Activated CD8-positive, alpha-beta T cell treated with anti-CD3 and anti-CD28 coated beads for 36 hours (primary cell): ENCODE data around the gene DHRS3. TPM values are rescaled to one million over a fixed set of nuclear protein-coding genes. Genes with fewer than 3 reads are reported as not detected.
A peak's percentile ranks its signal among the peaks of the same experiment; 100 is the strongest.

Experiments
- ATAC-seq: fragments of 200-7000 bp; cut with Tn5 transposase; one replicate; pipeline ENCODE4 v1.10.0; 2021; ENCODE audit warnings: mild to moderate bottlenecking, moderate library complexity
- CTCF ChIA-PET: fragments of 350-600 bp; sonication (Branson Sonifier 250); formaldehyde crosslinking; loops from one replicate; lab custom pipeline; 2021; ENCODE audit warnings: antibody characterized with exemption; lab: Charles Lee
- POLR2A ChIA-PET: fragments of 350-600 bp; sonication (Branson Sonifier 250); formaldehyde crosslinking; loops from one replicate; lab custom pipeline; 2021; ENCODE audit warnings: antibody characterized with exemption; lab: Charles Lee
- DNase-seq: peaks from one replicate; pipeline ENCODE4 v3.0.0-alpha.2; 2020
- H3K27ac Mint-ChIP-seq: one replicate; pipeline ENCODE4 v1.8.0; 2021; ENCODE audit warnings: mild to moderate bottlenecking, mixed read lengths
- H3K27me3 Mint-ChIP-seq: one replicate; pipeline ENCODE4 v1.8.0; 2021; ENCODE audit warnings: mixed read lengths
- H3K36me3 Mint-ChIP-seq: one replicate; pipeline ENCODE4 v1.8.0; 2021; ENCODE audit warnings: low read depth, mixed read lengths
- H3K4me1 Mint-ChIP-seq: one replicate; pipeline ENCODE4 v1.8.0; 2021; ENCODE audit warnings: low read depth, mixed read lengths
- H3K4me3 Mint-ChIP-seq: one replicate; pipeline ENCODE4 v1.8.0; 2021; ENCODE audit warnings: mild to moderate bottlenecking, moderate library complexity, mixed read lengths
- H3K9me3 Mint-ChIP-seq: one replicate; pipeline ENCODE4 v1.8.0; 2021; ENCODE audit warnings: mixed read lengths
- CTCF ChIP-seq: fragments of 200-600 bp; IDR thresholded peaks from one replicate; pipeline ENCODE4 v1.8.0; 2022; ENCODE audit warnings: antibody characterized with exemption, mild to moderate bottlenecking
- intact Hi-C: fragments of 100-400 bp; cut with micrococcal nuclease; formaldehyde crosslinking; loops from one replicate; pipeline ENCODE4 v1.10.0; 2022
- total RNA-seq, 2 experiments: library from RNA; stranded (reverse); gene quantifications; one replicate each; pipeline ENCODE4 v1.2.3, GENCODE V29; 2021

DHRS3 gene
- total RNA-seq, 2 experiments from 2014 or later = 129 to 135 TPM

DNA sequence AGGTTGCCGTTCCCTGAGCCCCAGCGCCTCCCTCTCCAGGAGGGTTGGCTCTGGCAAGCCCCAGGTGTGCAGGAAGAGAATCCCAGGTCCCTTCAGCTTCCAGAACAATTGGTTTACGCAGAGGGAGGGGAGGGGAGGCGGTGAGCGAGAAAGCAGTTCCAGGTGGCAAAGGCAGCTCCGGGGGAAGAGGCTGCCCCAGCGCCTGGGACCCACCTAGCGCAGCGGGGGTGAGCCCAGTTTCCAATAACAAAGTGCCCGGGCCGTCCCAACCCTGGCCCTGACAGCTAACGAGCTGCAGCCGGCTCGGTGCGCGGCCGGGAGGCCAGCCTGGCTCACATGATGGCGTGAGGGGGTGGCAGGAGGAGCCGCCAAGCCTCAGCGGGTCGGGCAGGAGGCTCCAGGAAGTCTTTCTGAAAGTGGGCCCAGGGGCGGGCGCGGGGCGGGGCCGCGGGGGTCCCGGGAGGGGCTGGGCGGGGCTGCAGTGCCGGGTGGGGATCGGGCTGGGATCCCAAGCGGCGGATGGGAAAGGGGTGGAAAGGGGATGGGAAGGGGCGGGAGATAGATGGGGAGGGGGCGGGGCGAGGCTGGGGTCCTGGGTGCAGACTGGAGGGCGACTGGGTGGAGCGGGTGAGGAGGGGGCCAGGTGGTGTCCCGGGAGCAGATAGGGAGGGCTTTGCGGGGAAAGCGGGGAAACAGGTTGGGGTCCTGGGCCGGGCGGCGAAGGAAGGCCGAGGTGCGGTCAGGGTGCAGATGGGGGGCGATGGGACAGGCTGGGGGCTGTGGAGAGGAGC lies 22.8 kb downstream of the DHRS3 start:
- Mint-ChIP-seq H3K4me3 (peak overlapping the region; percentile 71), H3K9me3 (no peaks in the 10 kb centered on the region), H3K27ac (peak overlapping the region; percentile 55), H3K36me3 (peaks cover 44% of the 10 kb centered on the region), H3K27me3 (no peaks in the 10 kb centered on the region), H3K4me1 (peaks cover 59% of the 10 kb centered on the region)
- DNase-seq = peak; percentile 71
- no peak for TF ChIP-seq CTCF
- ChIA-PET POLR2A (interaction anchor here (0.6 to 1.1 kb wide), 5 partner anchors 17 to 77 kb away, joined by 3 to 4 read pairs (median 3); no protein-coding TSS in a partner anchor), CTCF (interaction anchor here (1.1 to 2.7 kb wide), 2 partner anchors 24 to 63 kb away, joined by 3 to 12 read pairs; no protein-coding TSS in a partner anchor)
- intact Hi-C loops = no loop called here
- ATAC-seq = peak; percentile 77

DNA sequence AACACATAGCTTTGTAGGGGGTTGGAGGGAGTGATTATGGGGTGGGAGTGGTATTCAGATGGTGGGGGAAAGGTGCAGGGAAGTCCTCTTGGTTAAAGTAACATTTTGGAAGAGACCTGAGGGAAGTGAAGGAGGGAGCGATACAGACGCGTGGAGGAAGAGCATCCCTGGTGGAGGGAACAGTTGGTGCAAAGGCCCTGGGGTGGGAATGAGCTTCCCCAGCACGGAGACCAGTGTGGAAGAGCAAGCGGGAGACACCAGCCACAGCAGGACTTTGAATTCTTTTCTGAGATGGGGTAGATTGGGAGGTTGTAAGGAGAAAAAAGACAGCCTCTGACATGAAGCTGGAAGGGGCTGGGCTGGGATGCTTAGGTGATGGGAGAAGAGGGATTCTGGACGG lies 23.5 kb downstream of the DHRS3 start:
- Mint-ChIP-seq H3K4me1 (peaks cover 54% of the 10 kb centered on the region), H3K4me3 (peak overlapping the region; percentile 71), H3K27ac (peak overlapping the region; percentile 55), H3K36me3 (peaks cover 41% of the 10 kb centered on the region), H3K9me3 (no peaks in the 10 kb centered on the region), H3K27me3 (no peaks in the 10 kb centered on the region)
- ATAC-seq (no peak), DNase-seq (no peak)
- POLR2A ChIA-PET = interaction anchor here (0.6 to 1.1 kb wide), 4 partner anchors 16 to 76 kb away, joined by 3 to 4 read pairs (median 3); no protein-coding TSS in a partner anchor
- intact Hi-C loops = no loop called here
- TF ChIP-seq CTCF = no peak
- CTCF ChIA-PET = interaction anchor here (1.1 kb wide), 1 partner anchor 64 kb away, joined by 3 read pairs; no protein-coding TSS in a partner anchor

DNA sequence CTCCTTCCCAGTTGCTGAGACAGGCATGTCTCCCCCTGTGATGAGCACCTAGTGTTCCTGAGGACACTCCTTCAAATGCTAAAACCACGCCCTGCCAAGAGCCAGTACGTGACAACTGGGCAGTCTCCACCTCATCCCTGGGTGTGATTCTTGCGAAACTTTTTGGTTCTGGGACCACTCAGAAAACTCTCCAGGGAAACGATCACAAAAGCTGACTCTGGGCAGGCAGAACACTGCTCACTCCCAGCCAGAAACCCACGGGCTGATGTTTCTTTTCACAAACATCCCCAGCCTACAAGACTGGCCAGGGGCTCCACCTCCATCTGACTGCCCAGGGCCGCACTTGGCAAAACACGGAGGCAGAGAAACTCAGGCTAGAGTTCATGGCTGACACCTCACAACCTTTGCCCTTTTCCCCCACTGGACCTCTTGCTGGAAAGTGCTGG lies 24.4 kb downstream of the DHRS3 start:
- no peaks in the 10 kb centered on the region for H3K9me3 Mint-ChIP-seq
- POLR2A ChIA-PET = no interaction called here
- intact Hi-C loops = no loop called here
- no peak for DNase-seq
- no peak for ATAC-seq
- H3K36me3 Mint-ChIP-seq = peaks cover 47% of the 10 kb centered on the region
- CTCF ChIA-PET = no interaction called here
- H3K27me3 Mint-ChIP-seq = no peaks in the 10 kb centered on the region
- H3K27ac Mint-ChIP-seq = no peak overlapping the region
- peaks cover 52% of the 10 kb centered on the region for H3K4me1 Mint-ChIP-seq
- H3K4me3 Mint-ChIP-seq = no peak overlapping the region
- TF ChIP-seq CTCF = no peak

- Mint-ChIP-seq H3K27ac (peak overlapping the region; percentile 7), H3K4me1 (peaks cover 52% of the 10 kb centered on the region)
These were observed 25.5 kb downstream of the DHRS3 start for GRCh38 chr1:12592496-12592895.

More at GRCh38 chr1:12592496-12592895, 25.5 kb downstream of the DHRS3 start:
- no peak overlapping the region for H3K4me3 Mint-ChIP-seq
- ChIA-PET POLR2A (interaction anchor here (0.7 kb wide), 1 partner anchor 26 kb away, joined by 3 read pairs; the partner anchor contains the start of gene DHRS3), CTCF (no interaction called here)
- intact Hi-C loops = no loop called here
- no peaks in the 10 kb centered on the region for H3K9me3 Mint-ChIP-seq
- ATAC-seq = no peak
- no peaks in the 10 kb centered on the region for H3K27me3 Mint-ChIP-seq
- peaks cover 53% of the 10 kb centered on the region for H3K36me3 Mint-ChIP-seq
- DNase-seq = no peak
- TF ChIP-seq CTCF = no peak
